Progenitor cell of endocrine pancreas (in vitro differentiated cells): Measurements from ENCODE around the gene CACNA2D2. TPM values are rescaled to one million over a fixed set of nuclear protein-coding genes. Genes with fewer than 3 reads are reported as not detected.

Experiments used
- DNase-seq: peaks from one replicate; pipeline ENCODE4 v3.0.0; 2021; ENCODE audit warnings: low spot score; ENCODE audit not compliant: unreplicated experiment
- H3K27ac Mint-ChIP-seq: 2 replicates; pipeline ENCODE4 v1.8.0; 2021; ENCODE audit warnings: mild to moderate bottlenecking, moderate library complexity, mixed read lengths
- H3K27me3 Mint-ChIP-seq: 2 replicates; pipeline ENCODE4 v1.8.0; 2021; ENCODE audit warnings: mixed read lengths
- H3K36me3 Mint-ChIP-seq: 2 replicates; pipeline ENCODE4 v1.8.0; 2022; ENCODE audit warnings: mixed read lengths; ENCODE audit not compliant: insufficient read depth
- H3K4me1 Mint-ChIP-seq: 2 replicates; pipeline ENCODE4 v1.8.0; 2021; ENCODE audit warnings: low read depth, mixed read lengths
- H3K4me3 Mint-ChIP-seq: 2 replicates; pipeline ENCODE4 v1.8.0; 2021; ENCODE audit warnings: low read depth, mild to moderate bottlenecking, moderate library complexity, mixed read lengths
- H3K9me3 Mint-ChIP-seq: 2 replicates; pipeline ENCODE4 v1.8.0; 2021; ENCODE audit warnings: low read depth, mixed read lengths
- total RNA-seq: library from RNA; stranded (reverse); gene quantifications from 2 replicates; pipeline ENCODE4 v1.2.1, GENCODE V29; 2021
- TF ChIP-seq, protein P1 (sequence below): fragments of 200-600 bp; sonication (generic); IDR thresholded peaks from one replicate; pipeline ENCODE4 v1.5.0; 2021; ENCODE audit warnings: antibody characterized with exemption, mild to moderate bottlenecking; ENCODE audit not compliant: unreplicated experiment

CACNA2D2 gene
- total RNA-seq, 1 donor from 2014 or later = 6.9 TPM

DNA sequence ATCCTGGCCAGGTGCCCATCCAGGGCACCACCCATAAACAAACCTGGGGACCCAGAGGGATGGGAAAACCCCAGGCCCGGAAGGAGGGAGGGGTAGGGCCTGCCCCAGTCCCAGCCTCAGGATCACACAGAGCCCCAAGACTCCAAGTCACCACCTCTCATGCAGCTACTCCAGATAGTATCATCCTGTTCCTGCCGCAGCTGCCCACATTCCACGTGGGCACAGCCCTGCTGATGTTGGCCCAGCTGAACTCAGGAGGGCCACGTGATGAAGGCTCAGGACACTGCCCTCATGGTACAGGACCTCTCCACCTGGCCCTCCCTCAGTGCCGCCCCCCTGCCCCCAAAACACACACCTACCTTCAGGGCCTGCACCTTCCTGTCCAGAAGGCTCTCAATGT lies 69.5 kb downstream of the CACNA2D2 start:
- DNase-seq = no peak
- no peak overlapping the region for H3K4me3 Mint-ChIP-seq
- no peak overlapping the region for H3K27ac Mint-ChIP-seq

DNA sequence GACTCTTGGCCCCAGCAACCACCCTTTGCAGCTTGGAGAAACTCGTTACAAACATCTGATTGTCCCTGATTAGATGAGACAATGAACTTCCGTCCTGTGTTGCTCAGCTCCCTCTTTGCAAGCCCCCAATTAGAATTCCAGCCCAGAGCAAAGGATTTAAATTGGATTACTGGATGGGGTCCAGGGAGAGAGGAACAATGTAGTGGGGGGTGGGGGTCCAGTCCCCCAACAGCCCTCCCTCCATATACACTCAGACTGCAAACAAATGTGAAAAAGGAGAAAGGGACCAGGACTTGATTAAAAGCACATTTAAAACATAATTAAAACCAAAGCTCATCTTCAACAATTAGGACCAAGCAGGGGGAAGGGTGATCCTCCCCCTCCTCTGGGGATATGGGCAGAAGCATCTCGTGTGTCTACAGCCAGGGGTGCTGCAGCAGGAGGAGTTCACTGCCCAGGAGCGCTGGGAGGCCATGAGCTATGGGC lies 72.4 kb downstream of the CACNA2D2 start:
- Mint-ChIP-seq H3K27me3 (peaks cover 39% of the 10 kb centered on the region), H3K27ac (no peak overlapping the region), H3K9me3 (no peaks in the 10 kb centered on the region), H3K4me3 (no peak overlapping the region), H3K4me1 (no peaks in the 10 kb centered on the region), H3K36me3 (no peaks in the 10 kb centered on the region)
- TF ChIP-seq, protein P1, sequence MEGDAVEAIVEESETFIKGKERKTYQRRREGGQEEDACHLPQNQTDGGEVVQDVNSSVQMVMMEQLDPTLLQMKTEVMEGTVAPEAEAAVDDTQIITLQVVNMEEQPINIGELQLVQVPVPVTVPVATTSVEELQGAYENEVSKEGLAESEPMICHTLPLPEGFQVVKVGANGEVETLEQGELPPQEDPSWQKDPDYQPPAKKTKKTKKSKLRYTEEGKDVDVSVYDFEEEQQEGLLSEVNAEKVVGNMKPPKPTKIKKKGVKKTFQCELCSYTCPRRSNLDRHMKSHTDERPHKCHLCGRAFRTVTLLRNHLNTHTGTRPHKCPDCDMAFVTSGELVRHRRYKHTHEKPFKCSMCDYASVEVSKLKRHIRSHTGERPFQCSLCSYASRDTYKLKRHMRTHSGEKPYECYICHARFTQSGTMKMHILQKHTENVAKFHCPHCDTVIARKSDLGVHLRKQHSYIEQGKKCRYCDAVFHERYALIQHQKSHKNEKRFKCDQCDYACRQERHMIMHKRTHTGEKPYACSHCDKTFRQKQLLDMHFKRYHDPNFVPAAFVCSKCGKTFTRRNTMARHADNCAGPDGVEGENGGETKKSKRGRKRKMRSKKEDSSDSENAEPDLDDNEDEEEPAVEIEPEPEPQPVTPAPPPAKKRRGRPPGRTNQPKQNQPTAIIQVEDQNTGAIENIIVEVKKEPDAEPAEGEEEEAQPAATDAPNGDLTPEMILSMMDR = no peak
- no peak for DNase-seq

More for the DNA sequence above, 69.5 kb downstream of the CACNA2D2 start:
- Mint-ChIP-seq H3K4me1 (no peaks in the 10 kb centered on the region), H3K9me3 (no peaks in the 10 kb centered on the region), H3K27me3 (peaks cover 52% of the 10 kb centered on the region), H3K36me3 (no peaks in the 10 kb centered on the region)
- TF ChIP-seq, protein P1 = no peak

DNA sequence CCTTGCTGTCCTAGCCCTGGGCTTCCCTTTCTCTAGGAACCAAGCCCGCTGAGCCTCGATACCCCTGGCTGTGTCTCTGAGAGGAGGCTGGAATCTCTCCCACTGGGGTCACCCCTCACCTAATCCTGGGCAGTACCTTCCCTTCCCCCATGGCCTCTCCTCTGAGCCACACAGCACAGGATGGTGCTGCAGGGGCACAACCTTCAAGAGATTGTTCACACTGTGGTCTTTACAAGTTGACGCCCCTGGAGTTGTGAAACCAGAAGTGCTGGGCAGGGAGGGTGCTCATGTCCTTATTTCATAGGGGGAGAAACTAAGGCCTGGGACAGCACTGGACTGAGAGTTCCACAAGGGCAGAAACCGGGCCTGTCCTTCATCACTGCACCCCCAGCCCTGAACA lies 73.2 kb downstream of the CACNA2D2 start:
- Mint-ChIP-seq H3K4me1 (no peaks in the 10 kb centered on the region), H3K36me3 (no peaks in the 10 kb centered on the region), H3K4me3 (no peak overlapping the region), H3K9me3 (no peaks in the 10 kb centered on the region), H3K27me3 (peaks cover 41% of the 10 kb centered on the region), H3K27ac (no peak overlapping the region)
- no peak for DNase-seq
- TF ChIP-seq, protein P1 = no peak

DNA sequence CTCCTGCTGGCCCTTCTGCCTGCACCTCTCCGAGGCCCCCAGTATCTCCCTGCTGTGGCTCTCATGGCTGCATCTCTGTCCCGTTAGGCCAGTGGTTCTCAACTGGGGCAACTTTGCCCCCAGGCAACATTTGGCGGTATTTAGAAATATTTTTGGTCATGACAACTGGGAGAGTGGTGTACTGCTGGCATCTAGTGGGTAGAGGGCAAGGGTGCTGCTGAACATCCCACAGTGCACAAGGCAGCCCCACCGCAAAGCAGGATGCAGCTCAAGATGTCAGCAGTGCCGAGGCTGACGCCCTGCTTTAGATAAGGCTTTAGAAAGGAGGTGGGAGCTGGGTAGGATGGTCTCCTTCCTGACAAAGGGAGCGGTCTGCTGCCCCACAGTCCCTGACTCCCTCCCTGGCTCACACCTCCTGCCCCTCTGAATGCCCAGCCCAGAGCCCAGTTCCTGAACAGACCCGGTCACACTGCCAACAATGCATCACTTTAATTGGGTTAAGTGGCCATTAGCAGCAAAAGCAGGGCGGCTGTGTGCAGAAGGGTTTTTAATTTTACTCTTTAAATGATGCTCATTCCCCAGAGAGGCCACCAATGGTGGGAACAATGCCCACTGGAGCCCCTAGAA lies 75.3 kb downstream of the CACNA2D2 start:
- peaks cover 36% of the 10 kb centered on the region for H3K27me3 Mint-ChIP-seq
- DNase-seq = no peak

DNA sequence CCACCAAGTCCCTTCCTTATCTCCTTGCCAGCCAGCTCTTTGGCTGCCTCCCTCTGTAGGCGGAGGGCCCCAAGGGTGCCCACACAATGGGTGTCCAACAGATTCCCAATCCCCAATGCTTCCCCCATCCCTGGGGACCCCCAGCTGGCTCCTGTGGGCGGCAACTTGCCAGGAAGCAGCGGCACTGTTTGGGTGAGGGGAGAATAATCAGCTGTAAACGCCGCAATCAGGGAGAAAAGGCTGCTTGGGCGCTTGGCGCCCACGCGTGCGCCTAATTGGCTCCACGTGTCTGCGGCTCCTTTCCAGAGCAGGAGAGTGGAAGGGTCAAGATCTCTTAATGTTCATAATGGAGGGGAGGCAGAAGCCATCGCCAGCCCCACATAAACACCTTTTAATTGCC lies 76.2 kb downstream of the CACNA2D2 start:
- Mint-ChIP-seq H3K36me3 (no peaks in the 10 kb centered on the region), H3K27me3 (peaks cover 40% of the 10 kb centered on the region), H3K4me3 (no peak overlapping the region), H3K4me1 (peaks cover 8% of the 10 kb centered on the region), H3K27ac (no peak overlapping the region), H3K9me3 (no peaks in the 10 kb centered on the region)
- DNase-seq = no peak
- TF ChIP-seq, protein P1 = no peak

More for the DNA sequence above, 75.3 kb downstream of the CACNA2D2 start:
- TF ChIP-seq, protein P1 = no peak
- H3K4me1 Mint-ChIP-seq = peaks cover 6% of the 10 kb centered on the region
- H3K27ac Mint-ChIP-seq = no peak overlapping the region
- H3K36me3 Mint-ChIP-seq = no peaks in the 10 kb centered on the region
- no peak overlapping the region for H3K4me3 Mint-ChIP-seq
- no peaks in the 10 kb centered on the region for H3K9me3 Mint-ChIP-seq
